Measurements from ENCODE around the gene NDUFAB1.

NDUFAB1 gene

DNA sequence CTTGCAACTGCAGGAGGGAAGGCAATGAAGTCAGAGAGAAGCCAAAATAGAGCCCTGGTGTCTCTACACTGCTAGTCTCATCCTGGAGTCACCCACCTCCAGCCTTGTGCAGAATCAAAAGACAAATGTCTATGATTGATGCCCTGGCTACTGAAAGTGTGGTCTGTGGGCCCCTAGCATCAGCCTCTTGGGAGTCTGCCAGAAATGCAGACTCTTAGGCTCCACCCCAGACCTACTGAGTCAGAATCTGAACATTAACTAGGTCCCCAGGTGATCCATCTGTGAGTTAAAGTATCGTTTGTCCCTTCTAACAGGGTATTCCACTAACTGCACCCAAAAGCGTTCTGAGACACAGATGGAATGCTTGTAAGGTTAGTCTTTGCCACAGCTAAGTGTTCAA, 60.2 kb downstream of the NDUFAB1 start:
- no peak overlapping the region for H2BK120ac ChIP-seq (ENCODE audit: insufficient read depth, low read length, poor library complexity)
- DNase-seq, result no peak
- H3K4me3 ChIP-seq (ENCODE audit: low read depth, low read length), result no peak overlapping the region
- no peak overlapping the region for H3K9ac ChIP-seq (ENCODE audit: low read length)
- no peak overlapping the region for H2BK5ac ChIP-seq (ENCODE audit: low read depth, low read length, poor library complexity)
- H4K91ac ChIP-seq (ENCODE audit: low read depth, low read length), result no peak overlapping the region
- H3K14ac ChIP-seq (ENCODE audit: low read length), result no peak overlapping the region
- H3K79me1 ChIP-seq (ENCODE audit: low read length), result no peaks in the 10 kb centered on the region
- H3K18ac ChIP-seq (ENCODE audit: low read length), result no peak overlapping the region
- H2AK5ac ChIP-seq (ENCODE audit: low read length), result no peak overlapping the region
- no peak overlapping the region for H2BK12ac ChIP-seq (ENCODE audit: low read length)
- H3K4me1 ChIP-seq (ENCODE audit: control insufficient read depth in 1 of 2, insufficient read depth in 2 of 2, low read length in 2 of 2), result no peaks in the 10 kb centered on the region
- H4K12ac ChIP-seq (ENCODE audit: low read depth, low read length), result no peak overlapping the region
- peaks cover 4% of the 10 kb centered on the region for H3K9me3 ChIP-seq (ENCODE audit: insufficient read depth, low read depth, low read length)
- no peak overlapping the region for H3K23ac ChIP-seq (ENCODE audit: low read length)
- no peak overlapping the region for H4K8ac ChIP-seq (ENCODE audit: low read depth, low read length)
- no peak overlapping the region for H3K27ac ChIP-seq (ENCODE audit: low read depth, low read length)
- no peaks in the 10 kb centered on the region for H3K79me2 ChIP-seq (ENCODE audit: control insufficient read depth, insufficient read depth, low read length, poor library complexity)
- H3K27me3 ChIP-seq (ENCODE audit: insufficient read depth, low read length), result no peaks in the 10 kb centered on the region
- H3K4ac ChIP-seq (ENCODE audit: low read depth, low read length), result no peak overlapping the region
- WGBS (ENCODE audit: extremely low coverage, insufficient coverage, insufficient read length), result no CpG with 5 or more reads among the region's 2 CpGs
- H3K36me3 ChIP-seq (ENCODE audit: control insufficient read depth in 1 of 2, insufficient read depth in 2 of 2, low read length in 2 of 2), result peaks cover 15 to 44% of the 10 kb centered on the region in 2 experiments
- no peak overlapping the region for H3K4me2 ChIP-seq (ENCODE audit: low read length)
- no peak overlapping the region for H2AFZ ChIP-seq (ENCODE audit: insufficient read depth, low read length, poor library complexity)

DNA sequence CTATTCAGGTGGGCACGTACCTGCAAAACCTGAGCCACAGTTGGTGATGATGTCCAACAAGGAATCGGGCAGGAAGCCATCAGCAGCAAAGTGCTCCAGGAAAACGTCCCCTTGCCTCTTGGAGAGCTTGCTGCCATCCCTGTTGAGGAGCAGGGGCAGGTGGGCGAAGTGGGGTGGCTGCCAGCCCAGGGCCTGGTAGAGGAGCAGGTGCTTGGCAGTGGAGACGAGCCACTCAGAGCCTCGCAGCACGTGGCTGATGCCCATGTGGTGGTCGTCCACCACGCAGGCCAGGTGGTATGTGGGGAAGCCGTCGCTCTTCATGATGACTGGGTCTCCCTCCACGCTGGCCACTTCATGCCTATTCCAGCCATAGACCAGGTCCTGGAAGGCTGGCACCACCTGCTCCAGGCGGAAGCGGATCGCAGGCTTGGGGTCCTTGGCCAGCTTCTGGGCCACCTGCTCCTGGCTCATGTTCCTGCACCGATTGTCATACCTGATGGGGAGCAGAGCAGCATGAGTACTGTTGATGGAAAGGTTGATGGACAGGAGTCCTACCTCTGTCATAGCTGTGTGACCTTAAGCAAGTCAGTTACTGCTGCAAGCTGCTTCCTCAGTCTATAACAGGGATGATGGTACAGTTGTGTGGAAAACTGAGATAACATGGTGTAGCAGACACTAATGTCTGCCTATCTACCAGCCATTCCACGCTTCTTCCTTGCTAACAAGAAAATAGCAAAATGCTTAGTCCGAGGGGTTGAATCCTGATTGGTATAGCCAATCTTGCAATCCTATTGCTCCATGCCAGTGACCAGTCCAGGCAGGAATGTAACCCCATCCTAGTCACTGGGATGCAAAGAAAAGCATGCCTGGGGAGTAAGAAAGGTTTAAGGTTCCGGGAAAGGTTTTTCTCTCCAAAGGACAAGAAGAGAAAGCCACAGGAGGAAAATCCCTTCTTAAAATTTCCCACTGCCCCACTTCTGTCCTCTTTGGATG, 61.0 kb downstream of the NDUFAB1 start:
- WGBS (ENCODE audit: extremely low coverage, insufficient coverage, insufficient read length), result no CpG with 5 or more reads among the region's 19 CpGs
- Histone ChIP-seq H3K14ac (ENCODE audit: low read length) (no peak overlapping the region), H2BK120ac (ENCODE audit: insufficient read depth, low read length, poor library complexity) (no peak overlapping the region), H3K4ac (ENCODE audit: low read depth, low read length) (no peak overlapping the region), H4K8ac (ENCODE audit: low read depth, low read length) (no peak overlapping the region), H4K12ac (ENCODE audit: low read depth, low read length) (no peak overlapping the region), H3K79me2 (ENCODE audit: control insufficient read depth, insufficient read depth, low read length, poor library complexity) (no peaks in the 10 kb centered on the region), H2AFZ (ENCODE audit: insufficient read depth, low read length, poor library complexity) (no peak overlapping the region), H3K4me3 (ENCODE audit: low read depth, low read length) (no peak overlapping the region), H3K9me3 (ENCODE audit: insufficient read depth, low read depth, low read length) (peaks cover 4% of the 10 kb centered on the region), H4K91ac (ENCODE audit: low read depth, low read length) (no peak overlapping the region), H3K79me1 (ENCODE audit: low read length) (no peaks in the 10 kb centered on the region), H3K4me2 (ENCODE audit: low read length) (no peak overlapping the region), H3K36me3 (ENCODE audit: control insufficient read depth in 1 of 2, insufficient read depth in 2 of 2, low read length in 2 of 2) (peaks cover 15 to 44% of the 10 kb centered on the region in 2 experiments), H2BK5ac (ENCODE audit: low read depth, low read length, poor library complexity) (no peak overlapping the region), H3K23ac (ENCODE audit: low read length) (peak overlapping the region; percentile 6), H3K27me3 (ENCODE audit: insufficient read depth, low read length) (no peaks in the 10 kb centered on the region), H2BK12ac (ENCODE audit: low read length) (no peak overlapping the region), H3K9ac (ENCODE audit: low read length) (no peak overlapping the region), H2AK5ac (ENCODE audit: low read length) (no peak overlapping the region), H3K27ac (ENCODE audit: low read depth, low read length) (no peak overlapping the region), H3K4me1 (ENCODE audit: control insufficient read depth in 1 of 2, insufficient read depth in 2 of 2, low read length in 2 of 2) (no peaks in the 10 kb centered on the region), H3K18ac (ENCODE audit: low read length) (no peak overlapping the region)
- peak; percentile 51 to 53 for DNase-seq

DNA sequence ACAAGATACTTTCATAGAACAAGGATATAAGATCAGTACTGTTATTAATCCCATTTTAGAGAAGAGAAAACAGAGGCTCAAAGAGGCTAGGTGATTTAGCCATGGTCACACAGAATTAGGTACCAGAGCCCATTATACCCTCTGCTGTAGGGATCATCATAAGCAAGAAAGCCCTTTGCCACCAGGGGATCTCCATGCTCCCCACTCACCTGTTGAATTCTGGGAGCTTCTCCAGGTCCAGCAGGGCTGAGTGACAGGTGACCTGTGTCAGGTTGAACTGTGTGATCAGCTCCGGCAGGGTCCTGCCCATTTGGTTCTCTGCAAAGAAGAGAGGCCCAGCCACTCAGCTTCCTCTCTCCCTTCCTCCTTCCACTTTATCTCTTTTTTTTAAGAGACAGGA, 63.7 kb downstream of the NDUFAB1 start:
- H3K23ac ChIP-seq (ENCODE audit: low read length), result no peak overlapping the region
- no peak overlapping the region for H3K9ac ChIP-seq (ENCODE audit: low read length)
- H2AFZ ChIP-seq (ENCODE audit: insufficient read depth, low read length, poor library complexity), result no peak overlapping the region
- H2BK120ac ChIP-seq (ENCODE audit: insufficient read depth, low read length, poor library complexity), result no peak overlapping the region
- H2AK5ac ChIP-seq (ENCODE audit: low read length), result no peak overlapping the region
- H3K4ac ChIP-seq (ENCODE audit: low read depth, low read length), result no peak overlapping the region
- H2BK12ac ChIP-seq (ENCODE audit: low read length), result no peak overlapping the region
- DNase-seq, result no peak
- H3K4me1 ChIP-seq (ENCODE audit: control insufficient read depth in 1 of 2, insufficient read depth in 2 of 2, low read length in 2 of 2), result no peaks in the 10 kb centered on the region
- H3K4me3 ChIP-seq (ENCODE audit: low read depth, low read length), result no peak overlapping the region
- peaks cover 5% of the 10 kb centered on the region for H3K9me3 ChIP-seq (ENCODE audit: insufficient read depth, low read depth, low read length)
- no peak overlapping the region for H3K14ac ChIP-seq (ENCODE audit: low read length)
- no peaks in the 10 kb centered on the region for H3K79me1 ChIP-seq (ENCODE audit: low read length)
- H4K12ac ChIP-seq (ENCODE audit: low read depth, low read length), result no peak overlapping the region
- H2BK5ac ChIP-seq (ENCODE audit: low read depth, low read length, poor library complexity), result no peak overlapping the region
- no peak overlapping the region for H4K91ac ChIP-seq (ENCODE audit: low read depth, low read length)
- H3K18ac ChIP-seq (ENCODE audit: low read length), result no peak overlapping the region
- WGBS (ENCODE audit: extremely low coverage, insufficient coverage, insufficient read length), result no CpG with 5 or more reads among the region's 1 CpG
- H3K79me2 ChIP-seq (ENCODE audit: control insufficient read depth, insufficient read depth, low read length, poor library complexity), result no peaks in the 10 kb centered on the region
- H3K4me2 ChIP-seq (ENCODE audit: low read length), result no peak overlapping the region
- no peaks in the 10 kb centered on the region for H3K27me3 ChIP-seq (ENCODE audit: insufficient read depth, low read length)
- peaks cover 31 to 60% of the 10 kb centered on the region in 2 experiments for H3K36me3 ChIP-seq (ENCODE audit: control insufficient read depth in 1 of 2, insufficient read depth in 2 of 2, low read length in 2 of 2)
- no peak overlapping the region for H3K27ac ChIP-seq (ENCODE audit: low read depth, low read length)
- no peak overlapping the region for H4K8ac ChIP-seq (ENCODE audit: low read depth, low read length)

All from trophoblast cell (in vitro differentiated cells and primary cell).